Activated CD8-positive, alpha-beta memory T cell treated with anti-CD3 and anti-CD28 coated beads for 48 hours (primary cell): ENCODE data around the gene NDUFB2.
"Not testable (repeated sequence)": the region's sequence is repeated elsewhere in the genome, so short reads cannot be mapped to it uniquely, and the experiment has no call there.

Experiments used
- DNase-seq, 3 experiments: peaks; one replicate each; pipeline ENCODE4 v3.0.0-alpha.2; 2020; ENCODE audit warnings: low read depth in 2 of 3, low spot score in 2 of 3

The NDUFB2 gene

GRCh38 chr7:140696680-140697446 is at the start of gene NDUFB2:
Gene NDUFB2 (plus strand): TSS chr7:140696708. CDS start chr7:140696745, 37 bp downstream.
- peak in 2 of 3 experiments; percentile 32 to 96 for DNase-seq

- DNase-seq: no peak
Observed at GRCh38 chr7:140646931-140647647, 49.4 kb upstream of the NDUFB2 start.

- DNase-seq: no peak
Observed at GRCh38 chr7:140649556-140650205, 46.8 kb upstream of the NDUFB2 start.

- no peak for DNase-seq
Observed at GRCh38 chr7:140650367-140650766, 46.1 kb upstream of the NDUFB2 start.

- DNase-seq: no peak
Observed at GRCh38 chr7:140653319-140654108, 43.0 kb upstream of the NDUFB2 start.

GRCh38 chr7:140654109-140654387 is 42.5 kb upstream of the NDUFB2 start:
- DNase-seq: no peak

- DNase-seq: no peak
Observed at GRCh38 chr7:140654661-140655060, 41.8 kb upstream of the NDUFB2 start.

GRCh38 chr7:140655511-140656408 is 40.7 kb upstream of the NDUFB2 start:
- DNase-seq: no peak

GRCh38 chr7:140656548-140657515 is 39.7 kb upstream of the NDUFB2 start:
- no peak for DNase-seq

- no peak for DNase-seq
Observed at GRCh38 chr7:140657891-140658290, 38.6 kb upstream of the NDUFB2 start.

- no peak for DNase-seq
Observed at GRCh38 chr7:140659856-140660255, 36.7 kb upstream of the NDUFB2 start.

- no peak for DNase-seq
Observed at GRCh38 chr7:140661124-140661523, 35.4 kb upstream of the NDUFB2 start.

- DNase-seq: not testable (repeated sequence)
Observed at GRCh38 chr7:140662938-140663337, 33.6 kb upstream of the NDUFB2 start.

- DNase-seq: no peak
Observed at GRCh38 chr7:140667476-140667875, 29.0 kb upstream of the NDUFB2 start.

GRCh38 chr7:140668641-140669040 is 27.9 kb upstream of the NDUFB2 start:
- no peak for DNase-seq

- DNase-seq: no peak
Observed at GRCh38 chr7:140669352-140669751, 27.2 kb upstream of the NDUFB2 start.

GRCh38 chr7:140669862-140670261 is 26.6 kb upstream of the NDUFB2 start:
- DNase-seq: not testable (repeated sequence)

- no peak for DNase-seq
Observed at GRCh38 chr7:140670343-140670935, 26.1 kb upstream of the NDUFB2 start.

- no peak for DNase-seq
Observed at GRCh38 chr7:140671966-140672365, 24.5 kb upstream of the NDUFB2 start.
